ENCODE data around the gene TMEM45A. TPM values are rescaled to one million over a fixed set of nuclear protein-coding genes. Genes with fewer than 3 reads are reported as not detected.
"Not testable (repeated sequence)": the region's sequence is repeated elsewhere in the genome, so short reads cannot be mapped to it uniquely, and the experiment has no call there.

TMEM45A gene
- total RNA-seq, 2 donors from 2014 or later: 0.17 to 0.65 TPM

DNA sequence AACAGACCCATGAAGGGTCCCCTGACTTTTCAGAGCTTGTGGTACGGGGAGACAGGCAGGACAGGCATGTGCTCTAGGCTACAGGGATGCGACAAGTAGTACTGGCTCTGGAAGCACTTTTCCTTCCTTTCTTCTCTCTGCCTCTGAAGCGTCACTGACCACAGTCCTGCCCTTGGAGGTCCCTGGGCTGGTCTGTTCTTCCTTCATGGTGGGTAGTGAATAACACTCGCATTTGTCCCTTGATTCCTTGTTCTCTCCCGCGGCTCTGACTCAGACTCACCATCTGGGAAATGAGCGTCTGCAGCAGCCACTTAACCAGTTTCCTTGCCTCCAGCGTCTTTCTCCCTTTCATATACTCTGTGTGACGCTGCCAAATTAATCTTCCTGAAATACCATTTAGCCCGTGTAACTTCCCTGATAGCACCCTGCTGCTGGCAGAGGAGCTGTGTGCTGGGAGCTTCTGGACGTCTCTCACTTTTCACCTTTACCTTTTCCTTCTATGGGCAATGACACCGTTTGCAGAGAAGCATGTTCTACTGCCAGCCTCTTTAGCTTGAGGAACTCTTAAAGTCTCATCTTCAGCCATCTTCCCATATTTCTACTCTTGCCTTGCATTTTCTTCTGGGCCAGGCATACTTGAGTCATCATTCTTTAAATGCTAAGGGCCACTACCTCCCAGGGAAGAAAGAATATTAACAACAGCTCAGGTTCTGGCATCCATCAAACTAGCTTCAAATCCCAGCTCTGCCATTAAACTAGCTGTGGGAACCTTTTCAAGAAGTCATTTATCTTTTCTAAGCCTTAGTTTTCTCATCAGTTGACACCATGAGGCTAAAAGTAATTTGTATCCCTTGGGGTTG, 33.6 kb downstream of the TMEM45A start:
- Mint-ChIP-seq H3K27me3 (peaks cover 25% of the 10 kb centered on the region), H3K4me1 (peaks cover 5% of the 10 kb centered on the region), H3K27ac (no peak overlapping the region), H3K4me3 (no peak overlapping the region), H3K36me3 (ENCODE audit: low read depth) (no peaks in the 10 kb centered on the region)
- no peak for DNase-seq
- no peak for ATAC-seq
- H3K9me3 ChIP-seq (ENCODE audit: control insufficient read depth, low read length, poor library complexity, severe bottlenecking): no peaks in the 10 kb centered on the region

DNA sequence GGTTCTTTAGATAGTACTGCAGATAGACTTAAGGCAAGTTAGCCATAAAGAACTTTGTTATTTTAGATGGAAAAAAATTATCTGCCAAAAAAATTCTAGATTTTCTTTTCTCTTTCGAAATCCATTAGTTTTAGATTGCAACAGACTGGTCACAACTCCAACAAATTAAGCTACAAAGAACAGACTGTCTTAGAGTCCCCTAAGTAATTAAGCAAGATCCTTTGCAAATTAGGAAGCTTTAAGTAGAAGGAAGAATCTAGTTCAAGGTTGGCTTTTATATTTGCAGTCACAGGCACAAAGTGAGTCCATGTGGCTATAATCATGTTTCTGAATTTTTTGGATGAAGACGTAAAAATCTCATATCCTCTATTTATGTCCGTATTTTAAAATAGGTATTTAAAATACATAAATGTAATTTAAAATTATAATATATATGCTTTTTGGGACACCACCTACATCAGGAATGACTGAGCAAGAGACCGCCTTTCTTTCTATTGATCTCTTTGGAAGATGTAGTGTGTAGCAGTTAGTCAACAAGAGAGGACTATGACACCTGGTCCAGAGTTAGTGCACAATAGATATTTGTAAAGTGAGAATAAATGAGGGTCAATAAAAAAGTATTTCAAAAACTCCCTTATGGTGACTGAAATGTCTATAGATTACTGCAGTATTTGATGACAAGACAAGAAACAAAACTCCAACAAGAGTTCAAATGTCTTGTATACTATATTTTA, 34.4 kb downstream of the TMEM45A start:
- peaks cover 30% of the 10 kb centered on the region for H3K27me3 Mint-ChIP-seq
- no peaks in the 10 kb centered on the region for H3K36me3 Mint-ChIP-seq (ENCODE audit: low read depth)
- DNase-seq (no peak), ATAC-seq (no peak)
- peaks cover under 1% of the 10 kb centered on the region for H3K4me1 Mint-ChIP-seq
- no peak overlapping the region for H3K4me3 Mint-ChIP-seq
- no peaks in the 10 kb centered on the region for H3K9me3 ChIP-seq (ENCODE audit: control insufficient read depth, low read length, poor library complexity, severe bottlenecking)
- H3K27ac Mint-ChIP-seq: no peak overlapping the region

DNA sequence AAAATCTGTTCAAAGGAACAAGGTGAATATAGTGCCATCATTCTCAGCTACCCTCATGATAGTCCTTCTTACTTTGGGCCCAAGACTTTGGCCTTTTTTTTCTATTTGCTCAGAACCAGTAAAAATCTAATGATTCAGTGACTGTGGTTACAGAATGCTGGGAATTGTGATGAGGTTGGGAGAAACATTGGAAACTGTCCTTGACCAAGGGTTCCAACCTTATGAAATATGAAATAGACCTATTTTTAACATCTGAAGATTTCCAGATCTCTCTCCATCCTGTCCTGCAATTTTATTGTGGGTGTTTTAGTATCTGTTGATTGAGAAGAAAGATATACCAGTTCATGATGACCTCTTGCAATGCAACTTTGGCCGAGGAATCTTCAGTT, 34.9 kb downstream of the TMEM45A start:
- Mint-ChIP-seq H3K27ac (no peak overlapping the region), H3K4me1 (no peaks in the 10 kb centered on the region), H3K4me3 (no peak overlapping the region), H3K27me3 (peaks cover 30% of the 10 kb centered on the region), H3K36me3 (ENCODE audit: low read depth) (no peaks in the 10 kb centered on the region)
- no peak for DNase-seq
- no peaks in the 10 kb centered on the region for H3K9me3 ChIP-seq (ENCODE audit: control insufficient read depth, low read length, poor library complexity, severe bottlenecking)
- no peak for ATAC-seq

DNA sequence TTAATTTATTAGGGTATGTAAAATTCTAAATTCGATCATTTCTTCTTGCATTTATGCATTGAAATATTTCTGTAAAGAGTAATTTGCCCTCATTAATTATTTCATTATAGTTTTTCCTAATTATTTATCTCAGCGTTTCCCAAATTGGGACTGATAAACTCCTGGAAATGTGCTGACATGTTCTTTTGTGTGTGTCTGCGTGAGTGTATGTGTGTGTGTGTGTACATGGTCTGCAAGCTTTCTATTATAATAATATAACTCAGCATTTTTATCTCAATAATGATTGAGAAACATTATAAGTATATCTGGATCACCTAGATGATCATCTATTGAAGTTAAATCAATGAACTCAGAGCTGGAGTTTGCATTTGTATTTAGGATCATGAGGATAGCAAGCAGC, 38.7 kb downstream of the TMEM45A start:
- DNase-seq: no peak
- no peaks in the 10 kb centered on the region for H3K4me1 Mint-ChIP-seq
- H3K4me3 Mint-ChIP-seq: no peak overlapping the region
- no peak overlapping the region for H3K27ac Mint-ChIP-seq
- H3K27me3 Mint-ChIP-seq: peaks cover 36% of the 10 kb centered on the region
- no peak for ATAC-seq
- no peaks in the 10 kb centered on the region for H3K9me3 ChIP-seq (ENCODE audit: control insufficient read depth, low read length, poor library complexity, severe bottlenecking)
- H3K36me3 Mint-ChIP-seq (ENCODE audit: low read depth): no peaks in the 10 kb centered on the region

DNA sequence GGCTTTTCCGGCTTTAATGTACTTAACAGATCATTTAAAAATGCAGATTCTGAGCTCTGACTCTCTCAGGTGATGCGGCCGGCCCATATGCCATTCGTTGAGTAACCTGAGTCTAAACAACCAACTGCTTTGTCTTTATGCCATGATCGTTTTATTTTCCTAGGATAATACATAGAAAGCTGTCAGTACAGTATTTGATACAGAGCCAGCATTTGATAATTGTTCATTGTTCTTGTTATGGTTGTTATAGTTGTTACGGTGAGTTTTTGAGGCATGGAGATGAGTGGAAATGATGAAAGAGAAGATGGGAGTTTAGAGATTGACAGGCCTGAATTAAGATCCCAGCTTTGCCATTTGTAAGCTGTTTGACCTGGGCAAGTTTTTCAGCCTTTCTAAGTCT, 40.0 kb downstream of the TMEM45A start:
- Mint-ChIP-seq H3K4me3 (no peak overlapping the region), H3K27me3 (peaks cover 30% of the 10 kb centered on the region), H3K36me3 (ENCODE audit: low read depth) (no peaks in the 10 kb centered on the region), H3K4me1 (no peaks in the 10 kb centered on the region), H3K27ac (no peak overlapping the region)
- no peak for ATAC-seq
- no peaks in the 10 kb centered on the region for H3K9me3 ChIP-seq (ENCODE audit: control insufficient read depth, low read length, poor library complexity, severe bottlenecking)
- no peak for DNase-seq

DNA sequence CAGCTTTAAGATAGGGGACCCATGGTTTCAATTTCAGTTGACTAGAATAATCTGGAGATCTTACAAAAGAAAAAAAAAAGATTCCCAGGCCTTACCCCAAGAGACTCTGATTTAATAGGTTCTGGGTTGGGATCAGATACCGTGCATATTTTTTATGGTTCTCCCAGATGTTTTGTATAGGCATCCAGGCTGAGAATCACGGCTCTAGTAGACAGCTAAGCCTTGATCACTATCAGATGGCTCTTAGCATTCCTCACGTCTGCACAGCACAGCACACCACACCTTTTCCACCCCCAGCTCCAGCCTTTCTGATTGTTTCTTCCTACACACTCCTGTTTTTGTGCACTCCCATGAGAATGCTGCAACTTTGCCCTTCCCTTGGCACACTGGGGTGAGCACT, 40.8 kb downstream of the TMEM45A start:
- H3K27me3 Mint-ChIP-seq: peaks cover 23% of the 10 kb centered on the region
- no peak overlapping the region for H3K27ac Mint-ChIP-seq
- H3K36me3 Mint-ChIP-seq (ENCODE audit: low read depth): no peaks in the 10 kb centered on the region
- H3K4me3 Mint-ChIP-seq: no peak overlapping the region
- no peak for DNase-seq
- ATAC-seq: no peak
- H3K4me1 Mint-ChIP-seq: no peaks in the 10 kb centered on the region
- H3K9me3 ChIP-seq (ENCODE audit: control insufficient read depth, low read length, poor library complexity, severe bottlenecking): no peaks in the 10 kb centered on the region

DNA sequence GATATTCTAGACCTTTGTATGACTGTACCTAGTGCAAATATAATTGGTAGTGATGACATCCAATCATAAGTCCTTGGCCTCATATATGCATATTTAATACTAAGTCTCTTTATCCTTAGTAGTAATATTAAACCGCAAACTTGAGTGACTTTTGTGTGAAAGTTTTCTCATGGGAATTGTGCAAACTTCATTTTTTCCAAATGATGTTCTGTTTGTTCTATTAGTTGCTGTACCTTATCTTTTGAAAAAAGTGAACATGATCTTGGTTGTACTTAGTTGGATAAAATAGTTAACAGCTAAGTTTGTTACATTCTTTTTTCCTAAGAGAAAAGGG, 43.2 kb downstream of the TMEM45A start:
- Mint-ChIP-seq H3K4me3 (no peak overlapping the region), H3K27me3 (peaks cover 15% of the 10 kb centered on the region)
- no peak for ATAC-seq

DNA sequence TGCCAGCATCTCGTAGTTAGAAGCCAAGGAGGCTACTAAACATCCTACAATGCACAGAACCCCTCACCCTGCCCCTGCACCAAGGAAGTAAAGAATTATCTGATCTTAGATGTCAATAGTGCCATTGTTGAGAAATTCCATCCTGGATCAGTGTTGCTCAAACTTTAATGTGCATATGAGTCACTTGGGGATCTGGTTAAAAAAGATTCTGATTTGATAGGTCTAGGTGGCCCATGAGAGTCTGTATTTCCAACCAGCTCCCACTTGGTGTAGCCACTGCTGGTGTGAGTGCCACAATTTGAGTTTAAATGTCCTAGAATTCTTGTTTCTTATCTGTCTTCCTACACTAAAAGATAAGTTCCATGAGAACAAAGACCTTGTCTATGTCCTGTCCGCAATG, 43.7 kb downstream of the TMEM45A start:
- H3K27ac Mint-ChIP-seq: no peak overlapping the region
- no peak overlapping the region for H3K4me3 Mint-ChIP-seq
- H3K27me3 Mint-ChIP-seq: peaks cover 14% of the 10 kb centered on the region
- no peaks in the 10 kb centered on the region for H3K9me3 ChIP-seq (ENCODE audit: control insufficient read depth, low read length, poor library complexity, severe bottlenecking)
- DNase-seq (no peak), ATAC-seq (no peak)
- no peaks in the 10 kb centered on the region for H3K4me1 Mint-ChIP-seq
- no peaks in the 10 kb centered on the region for H3K36me3 Mint-ChIP-seq (ENCODE audit: low read depth)

More for the DNA sequence above, 43.2 kb downstream of the TMEM45A start:
- Mint-ChIP-seq H3K36me3 (ENCODE audit: low read depth) (no peaks in the 10 kb centered on the region), H3K4me1 (no peaks in the 10 kb centered on the region), H3K27ac (no peak overlapping the region)
- no peaks in the 10 kb centered on the region for H3K9me3 ChIP-seq (ENCODE audit: control insufficient read depth, low read length, poor library complexity, severe bottlenecking)
- DNase-seq: no peak

DNA sequence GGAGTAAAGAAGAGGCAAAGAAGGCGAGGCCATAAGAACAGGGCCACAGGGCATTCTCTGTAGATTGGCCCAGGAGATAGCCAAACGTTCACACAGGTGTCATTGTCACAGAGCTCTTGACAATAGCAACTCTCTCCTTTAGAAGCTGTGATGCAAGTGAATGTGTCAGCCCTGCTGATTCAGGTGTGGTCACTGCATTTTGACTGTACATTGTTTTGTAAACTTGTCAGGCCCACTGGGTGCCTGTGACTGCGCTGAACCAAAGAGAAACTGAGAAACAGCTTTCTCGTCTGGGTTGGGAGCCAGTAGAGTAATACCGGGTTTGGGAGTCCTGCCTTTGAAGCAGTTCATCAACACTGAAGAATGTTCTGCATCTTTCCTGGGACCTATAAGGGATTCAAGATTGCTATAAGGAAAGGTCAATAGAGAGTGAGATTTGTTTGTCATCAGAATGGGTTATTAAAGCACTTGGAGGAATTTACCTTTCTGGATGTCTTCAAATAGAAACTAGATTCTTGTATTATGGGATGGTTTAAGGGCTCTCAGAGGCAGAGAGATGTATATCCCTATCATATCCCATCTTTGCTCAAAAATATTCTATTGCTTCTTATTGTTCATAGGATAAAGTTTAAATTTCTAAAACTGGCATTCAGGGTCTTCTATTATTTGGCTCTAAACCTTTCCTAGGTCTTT, 45.4 kb downstream of the TMEM45A start:
- Mint-ChIP-seq H3K4me1 (no peaks in the 10 kb centered on the region), H3K4me3 (no peak overlapping the region), H3K36me3 (ENCODE audit: low read depth) (no peaks in the 10 kb centered on the region), H3K27me3 (peaks cover 9% of the 10 kb centered on the region), H3K27ac (no peak overlapping the region)
- H3K9me3 ChIP-seq (ENCODE audit: control insufficient read depth, low read length, poor library complexity, severe bottlenecking): no peaks in the 10 kb centered on the region
- ATAC-seq (no peak), DNase-seq (no peak)

DNA sequence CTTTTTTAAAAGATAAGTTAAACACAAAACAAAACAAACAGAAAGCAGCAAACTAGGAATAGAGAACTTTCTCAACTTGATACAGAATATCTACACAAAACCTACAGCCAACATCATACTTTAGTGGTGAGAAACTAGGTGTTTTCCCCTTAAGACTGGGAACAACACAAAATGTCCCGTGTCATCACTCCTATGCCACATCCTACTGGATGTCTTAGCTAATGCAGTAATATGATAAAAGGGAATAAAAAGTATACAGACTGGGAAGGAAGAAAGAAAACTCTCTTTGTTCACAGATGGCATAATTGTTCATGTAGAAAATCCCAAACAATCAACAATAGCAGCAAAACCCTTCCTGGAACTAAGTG, 45.9 kb downstream of the TMEM45A start:
- Mint-ChIP-seq H3K36me3 (ENCODE audit: low read depth) (no peaks in the 10 kb centered on the region), H3K4me1 (no peaks in the 10 kb centered on the region), H3K4me3 (no peak overlapping the region), H3K27ac (no peak overlapping the region), H3K27me3 (peaks cover 4% of the 10 kb centered on the region)
- no peaks in the 10 kb centered on the region for H3K9me3 ChIP-seq (ENCODE audit: control insufficient read depth, low read length, poor library complexity, severe bottlenecking)
- no peak for ATAC-seq
- DNase-seq: no peak

DNA sequence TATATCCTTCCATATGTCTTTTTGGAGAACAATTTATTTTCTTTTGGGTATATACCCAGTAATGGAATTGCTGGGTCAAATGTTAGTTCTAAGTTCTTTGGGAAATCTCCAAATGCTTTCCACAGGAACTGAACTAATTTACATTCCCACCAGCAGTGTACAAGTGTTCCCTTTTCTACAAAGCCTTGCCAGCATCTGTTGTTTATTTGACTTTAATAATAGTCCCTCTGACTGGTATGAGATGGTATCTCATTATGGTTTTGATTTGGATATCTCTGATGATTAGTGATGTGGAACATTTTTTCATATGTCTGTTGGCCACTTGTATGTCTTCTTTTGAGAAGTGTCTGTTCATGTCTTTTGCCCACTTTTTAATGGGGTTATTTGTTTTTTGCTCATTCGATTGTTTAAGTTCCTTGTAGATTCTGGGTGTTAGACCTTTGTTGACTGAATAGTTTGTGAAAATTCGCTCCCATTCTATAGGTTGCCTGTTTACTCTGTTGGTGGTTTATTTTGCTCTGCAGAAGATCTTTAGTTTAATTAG, 48.4 kb downstream of the TMEM45A start:
- DNase-seq (no peak), ATAC-seq (no peak)
- no peaks in the 10 kb centered on the region for H3K9me3 ChIP-seq (ENCODE audit: control insufficient read depth, low read length, poor library complexity, severe bottlenecking)
- Mint-ChIP-seq H3K36me3 (ENCODE audit: low read depth) (no peaks in the 10 kb centered on the region), H3K4me3 (no peak overlapping the region), H3K27ac (no peak overlapping the region), H3K4me1 (no peaks in the 10 kb centered on the region), H3K27me3 (peaks cover 8% of the 10 kb centered on the region)

DNA sequence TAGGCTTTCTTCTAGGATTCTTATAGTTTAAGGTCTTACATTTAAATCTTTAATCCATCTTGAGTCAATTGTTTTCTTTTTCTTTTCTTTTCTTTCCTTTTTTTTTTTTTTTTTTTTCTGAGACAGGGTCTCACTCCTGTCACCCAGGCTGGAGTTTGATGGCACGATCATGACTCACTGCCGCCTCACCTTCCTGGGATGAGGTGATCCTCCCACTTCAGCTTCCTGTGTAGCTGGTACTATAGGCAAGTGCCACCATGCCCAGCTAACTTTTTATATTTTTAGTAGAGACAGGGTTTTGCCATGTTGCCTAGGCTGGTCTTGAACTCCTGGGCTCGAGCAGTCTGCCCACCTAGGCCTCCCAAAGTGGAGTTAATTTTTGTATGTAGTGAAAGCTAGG, 49.0 kb downstream of the TMEM45A start:
- H3K27me3 Mint-ChIP-seq: peaks cover 14% of the 10 kb centered on the region
- H3K4me1 Mint-ChIP-seq; DNase-seq; H3K9me3 ChIP-seq (ENCODE audit: control insufficient read depth, low read length, poor library complexity, severe bottlenecking); ATAC-seq; H3K36me3 Mint-ChIP-seq (ENCODE audit: low read depth); H3K27ac Mint-ChIP-seq; H3K4me3 Mint-ChIP-seq: not testable (repeated sequence)

DNA sequence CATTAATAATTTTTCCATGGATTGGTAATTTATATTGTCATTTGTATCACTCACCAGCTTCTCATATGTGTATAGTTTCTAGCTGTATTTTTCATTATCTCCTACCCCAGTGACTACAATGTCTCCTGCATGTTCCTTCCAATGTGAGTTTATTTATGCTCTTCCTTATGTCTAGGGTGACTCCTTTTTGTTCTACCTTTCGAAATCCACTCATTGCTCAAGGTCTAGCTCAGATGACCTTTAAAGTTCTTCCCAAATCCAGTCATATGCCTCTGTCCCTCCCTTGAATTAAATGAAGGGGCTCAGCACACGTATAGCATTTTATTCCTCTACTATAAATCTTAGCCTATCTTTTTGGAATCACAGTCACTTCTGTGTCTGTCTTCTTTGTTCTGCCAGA, 53.0 kb downstream of the TMEM45A start:
- Mint-ChIP-seq H3K27me3 (peaks cover 21% of the 10 kb centered on the region), H3K27ac (no peak overlapping the region), H3K36me3 (ENCODE audit: low read depth) (no peaks in the 10 kb centered on the region), H3K4me1 (no peaks in the 10 kb centered on the region), H3K4me3 (no peak overlapping the region)
- DNase-seq (no peak), ATAC-seq (no peak)
- no peaks in the 10 kb centered on the region for H3K9me3 ChIP-seq (ENCODE audit: control insufficient read depth, low read length, poor library complexity, severe bottlenecking)
